ENCODE measurements around the gene CCR9.

CCR9 gene

GRCh38 chr3:45950686-45951600, 64.6 kb downstream of the CCR9 start:
- no peak for DNase-seq (ENCODE audit: extremely low read depth in 1 of 2, low read depth in 1 of 2)

- DNase-seq (ENCODE audit: extremely low read depth in 1 of 2, low read depth in 1 of 2): no peak
These were observed 65.6 kb downstream of the CCR9 start for GRCh38 chr3:45951946-45952345.

GRCh38 chr3:45952456-45952855, 66.1 kb downstream of the CCR9 start:
- no peak for DNase-seq (ENCODE audit: extremely low read depth in 1 of 2, low read depth in 1 of 2)

All from activated CD8-positive, alpha-beta memory T cell treated with anti-CD3 and anti-CD28 coated beads for 1 hour (primary cell).